NCI-H2107 treated with DMSO at 0.1 percent for 48 hours (cell line): ENCODE measurements around the gene RNGTT.
"Not testable (repeated sequence)": the region's sequence is repeated elsewhere in the genome, so short reads cannot be mapped to it uniquely, and the experiment has no call there.

Source experiments
- DNase-seq: peaks from one replicate; lab custom pipeline; 2025; ENCODE audit not compliant: unreplicated experiment; lab: John Stamatoyannopoulos, UW

RNGTT gene

DNA sequence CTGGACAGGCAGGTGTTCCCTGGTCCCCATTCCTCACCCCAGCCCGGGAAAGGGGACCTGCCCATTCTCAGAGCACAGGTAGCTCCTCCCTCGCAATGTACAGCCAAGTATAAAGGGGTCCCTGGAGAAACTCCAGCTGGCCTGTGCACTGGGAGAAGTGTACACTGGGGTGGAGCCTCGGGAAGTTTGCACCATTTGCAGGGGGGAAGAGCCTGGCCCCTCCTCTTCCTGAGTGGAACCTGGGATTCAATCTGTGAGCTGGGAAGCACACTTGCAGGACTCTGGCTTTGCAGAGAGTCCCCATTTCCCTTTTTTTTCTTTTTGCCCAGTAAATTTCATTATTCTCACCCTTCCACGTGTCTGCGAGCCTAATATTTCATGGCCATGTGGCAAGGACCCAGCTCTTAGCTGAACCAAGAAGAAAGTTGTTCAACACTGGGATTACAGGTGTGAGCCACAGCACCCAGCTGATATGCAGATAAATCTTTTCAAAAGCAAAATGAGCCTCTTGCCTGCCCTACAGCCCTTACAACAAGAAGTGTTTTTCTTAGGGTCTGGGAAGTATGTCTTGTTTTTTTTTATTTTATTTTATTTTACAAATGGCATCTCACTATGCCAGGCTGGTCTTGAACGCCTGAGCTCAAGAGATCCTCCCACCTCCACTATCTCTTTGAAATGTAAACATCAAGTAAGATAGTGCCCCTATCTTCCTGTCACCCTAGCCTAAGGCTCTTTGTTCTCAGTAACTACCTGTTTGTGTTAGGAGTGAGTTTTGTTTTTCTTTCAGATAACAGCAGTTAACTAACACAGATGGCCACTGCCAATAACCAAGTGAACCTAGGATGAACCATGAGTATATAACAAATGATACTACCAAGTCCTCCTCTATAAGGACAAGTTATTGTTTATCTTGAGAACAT, 9.3 kb upstream of the RNGTT start:
- DNase-seq = peak; percentile 85

GRCh38 chr6:88970301-88970700, 6.9 kb upstream of the RNGTT start:
- DNase-seq = no peak

GRCh38 chr6:88969255-88969654, 5.8 kb upstream of the RNGTT start:
- not testable (repeated sequence) for DNase-seq

GRCh38 chr6:88967891-88968290, 4.5 kb upstream of the RNGTT start:
- no peak for DNase-seq

GRCh38 chr6:88965691-88966090, 2.3 kb upstream of the RNGTT start:
- no peak for DNase-seq

DNA sequence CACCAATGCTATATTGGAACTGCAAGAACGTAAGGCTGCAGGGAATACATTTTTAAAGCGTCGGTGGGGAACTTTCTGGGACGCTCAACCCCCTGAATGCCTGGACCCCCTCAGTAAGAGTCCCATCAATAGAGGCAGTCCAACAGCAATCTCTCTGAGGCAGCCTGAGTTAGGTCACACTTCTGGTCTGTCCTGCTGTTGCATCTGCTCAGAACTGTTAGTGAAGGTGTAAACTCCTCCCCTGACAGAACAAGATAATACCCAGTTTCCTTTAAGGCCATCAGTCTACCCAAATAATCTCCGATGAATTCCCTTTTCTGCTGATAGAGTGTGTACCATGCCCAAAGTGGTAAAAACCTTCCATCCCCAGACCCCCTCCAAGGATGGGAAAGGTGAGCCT, 1.1 kb upstream of the RNGTT start:
- DNase-seq = no peak

- no peak for DNase-seq
These were observed 4.6 kb downstream of the RNGTT start for GRCh38 chr6:88958842-88959241.

- no peak for DNase-seq
These were observed 9.7 kb downstream of the RNGTT start for GRCh38 chr6:88953550-88954386.

GRCh38 chr6:88952065-88952704, 11.2 kb downstream of the RNGTT start:
- no peak for DNase-seq

- no peak for DNase-seq
These were observed 17.9 kb downstream of the RNGTT start for GRCh38 chr6:88945415-88946008.

DNA sequence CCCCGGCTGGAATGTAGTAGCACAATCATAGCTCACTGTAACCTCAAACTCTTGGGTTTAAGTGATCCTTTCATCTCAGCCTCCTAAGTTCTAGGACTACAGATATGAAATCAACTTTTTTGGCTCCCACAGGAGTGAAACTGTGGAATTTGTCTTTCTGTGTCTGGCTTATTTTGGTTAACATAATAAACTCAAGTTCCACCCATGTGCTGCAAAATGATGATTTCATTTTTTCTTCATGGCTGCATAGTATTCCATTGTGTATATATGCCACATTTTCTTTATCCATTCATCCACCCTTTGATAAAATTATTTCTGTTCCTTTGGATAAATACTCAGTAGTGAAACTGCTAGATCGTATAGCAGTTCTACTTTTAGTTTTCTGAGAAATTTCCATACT, 29.9 kb downstream of the RNGTT start:
- DNase-seq = no peak

DNA sequence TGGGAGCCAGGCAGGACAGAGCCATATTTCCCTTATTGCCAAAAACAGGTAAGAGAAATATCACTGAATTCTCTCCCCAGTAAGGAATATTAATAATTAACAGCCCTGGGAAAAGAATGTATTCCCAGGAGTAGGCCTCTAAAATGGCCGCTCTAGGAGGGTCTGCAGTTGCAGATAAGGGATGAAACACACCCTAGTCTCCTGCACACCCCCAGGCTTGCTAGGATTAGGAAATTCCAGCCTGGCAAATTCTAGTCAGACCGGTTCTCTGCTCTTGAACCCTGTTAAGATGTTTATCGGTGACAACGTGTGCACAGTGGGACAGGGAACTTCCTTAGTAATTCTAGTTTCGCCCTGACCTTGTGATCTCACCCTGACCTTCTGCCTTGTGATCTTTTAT, 31.4 kb downstream of the RNGTT start:
- DNase-seq = not testable (repeated sequence)

DNA sequence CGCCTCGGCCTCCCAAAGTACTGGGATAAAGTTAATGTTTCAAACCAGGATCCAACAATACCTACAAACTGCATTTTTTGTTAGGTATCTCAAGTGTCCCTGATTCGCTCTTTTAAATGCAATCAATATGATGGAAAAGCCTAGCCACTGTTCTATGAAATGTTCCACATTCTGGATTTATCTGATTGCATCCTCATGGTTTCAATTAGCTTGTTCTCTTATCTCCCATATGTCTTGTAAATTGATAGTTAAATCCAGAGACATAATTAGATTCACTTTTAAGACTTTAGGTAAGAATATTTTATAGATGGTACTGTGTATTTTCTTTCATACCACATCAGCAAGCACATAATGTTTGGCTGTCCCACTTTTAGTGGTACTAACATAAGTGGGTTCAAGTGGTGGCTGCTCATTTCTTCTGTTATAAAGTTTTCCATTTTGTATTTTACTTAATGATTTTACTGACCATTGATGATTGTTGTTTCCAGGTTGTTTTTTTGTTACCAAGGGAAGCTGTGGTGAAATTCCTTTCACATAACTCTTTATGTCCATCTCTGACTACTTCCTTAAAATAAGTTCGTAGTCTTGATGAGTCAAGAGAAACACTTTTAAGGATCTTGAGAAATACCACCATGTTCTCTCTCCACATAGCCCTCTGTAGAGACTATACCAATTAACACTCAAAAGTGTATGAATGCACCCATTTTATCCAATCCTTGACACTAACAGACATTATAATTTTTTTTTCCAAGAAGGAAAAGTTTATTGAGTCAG, 40.5 kb downstream of the RNGTT start:
- DNase-seq = no peak

- DNase-seq = no peak
These were observed 41.7 kb downstream of the RNGTT start for GRCh38 chr6:88921734-88922133.

DNA sequence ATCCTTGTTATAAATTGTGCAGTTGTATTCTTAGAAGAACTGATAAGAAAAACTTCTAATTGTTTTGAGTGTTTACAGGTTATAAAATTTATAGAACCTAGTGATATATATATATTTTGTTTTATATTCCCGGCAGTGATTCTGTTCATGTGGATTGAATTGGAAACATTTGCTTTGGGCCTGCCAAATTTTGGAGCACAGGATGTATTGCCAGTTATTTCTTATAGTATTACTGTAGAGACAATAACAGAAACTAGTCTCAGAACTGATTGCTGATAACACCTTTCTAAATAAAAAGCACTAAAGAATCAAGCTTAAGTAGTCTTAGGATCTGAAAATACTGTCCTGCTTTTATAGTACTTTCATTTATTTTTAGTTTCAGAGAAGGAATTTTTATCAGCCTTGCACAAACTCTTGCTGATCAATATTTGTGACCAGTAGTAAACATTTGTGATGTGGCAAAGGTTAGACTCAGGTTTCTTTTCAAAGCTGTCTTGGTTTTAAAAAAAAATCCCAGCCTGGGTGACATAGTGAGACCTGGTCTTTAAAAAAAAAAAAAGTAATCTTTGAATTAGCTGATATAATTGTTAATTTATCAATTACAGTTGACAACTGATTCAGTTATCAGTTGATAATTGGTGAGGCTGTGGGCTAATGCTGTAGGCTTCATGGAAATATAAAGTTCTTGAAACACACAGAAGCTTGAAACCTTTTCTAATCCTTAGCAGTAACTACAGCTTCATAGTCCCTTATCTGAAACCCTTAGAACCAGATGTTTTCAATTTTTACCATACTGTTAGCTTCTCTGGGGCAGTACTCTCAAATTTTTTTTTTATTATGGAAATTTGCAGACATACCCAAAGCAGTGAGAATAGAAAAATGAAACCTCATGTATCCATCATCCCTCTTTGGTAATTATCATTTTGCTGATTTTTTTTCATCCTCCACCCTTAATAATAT, 42.4 kb downstream of the RNGTT start:
- DNase-seq = no peak

GRCh38 chr6:88920088-88920487, 43.3 kb downstream of the RNGTT start:
- DNase-seq = no peak

GRCh38 chr6:88919032-88919431, 44.4 kb downstream of the RNGTT start:
- no peak for DNase-seq

DNA sequence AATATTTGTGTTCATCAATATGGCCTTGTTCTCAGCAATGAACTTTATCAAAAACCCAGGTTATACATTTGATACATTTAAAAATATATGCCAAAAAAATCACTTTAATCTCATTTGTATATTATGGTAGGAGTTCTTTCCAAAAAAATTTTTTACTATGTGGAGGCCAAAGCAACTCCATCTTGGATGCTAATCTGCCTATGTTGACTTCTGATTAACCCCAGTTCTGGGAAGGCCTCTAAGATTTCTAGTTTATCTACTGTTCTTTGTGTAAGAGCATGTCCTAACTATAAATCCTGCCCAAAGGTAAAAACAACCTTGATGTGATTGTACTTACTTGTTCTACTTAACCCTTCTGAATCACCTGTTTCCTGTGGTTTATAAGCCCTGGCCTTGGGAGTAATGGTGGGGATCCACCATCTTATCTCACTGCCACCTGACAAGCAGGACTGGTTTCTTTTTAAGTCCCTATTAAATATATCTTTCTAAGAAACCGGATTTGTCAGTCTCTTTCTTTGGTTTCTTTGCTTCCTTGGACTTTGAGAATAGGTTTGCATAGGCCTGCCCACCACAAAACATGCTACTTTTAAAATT, 46.7 kb downstream of the RNGTT start:
- no peak for DNase-seq
